NB4 (cell line): ENCODE data around the gene PIRT.

Source experiments
- TF ChIP-seq, protein P1 (sequence below): IDR thresholded peaks from one replicate; pipeline ENCODE4 v1.5.1; 2012; ENCODE audit warnings: low read depth, low read length
- TF ChIP-seq, protein P2 (sequence below): IDR thresholded peaks from 2 replicates; pipeline ENCODE4 v1.6.1; 2011; ENCODE audit warnings: low read depth, low read length

DNA sequence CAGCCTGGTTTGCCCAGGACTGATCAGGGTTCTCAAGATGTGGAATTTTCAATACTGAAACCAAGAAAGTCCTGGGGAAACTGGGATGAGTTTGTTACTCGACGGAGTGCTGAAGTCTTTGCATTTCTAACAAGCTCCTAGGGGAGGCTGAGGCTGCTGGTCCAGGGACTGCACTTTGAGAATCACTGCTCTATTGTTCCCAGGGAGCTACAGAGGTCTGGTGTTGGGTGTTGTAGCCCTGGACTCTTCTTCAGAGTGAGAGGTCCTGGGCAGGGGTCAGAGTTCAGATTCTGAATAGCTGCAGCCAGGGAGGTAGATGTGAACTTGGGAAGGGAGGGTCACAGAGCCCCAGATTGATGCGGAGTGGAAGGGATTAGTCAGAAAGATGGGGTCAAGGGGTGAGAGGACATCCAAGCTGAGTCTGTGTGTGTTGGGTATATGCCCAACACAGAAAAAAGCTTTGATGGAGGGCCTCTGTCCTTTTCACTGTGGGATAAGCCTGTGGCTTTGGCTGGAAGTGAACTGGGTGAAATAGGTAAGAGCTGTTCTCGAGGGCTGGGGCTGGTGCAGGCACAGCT, 48.1 kb downstream of the PIRT start:
- TF ChIP-seq, protein P1, sequence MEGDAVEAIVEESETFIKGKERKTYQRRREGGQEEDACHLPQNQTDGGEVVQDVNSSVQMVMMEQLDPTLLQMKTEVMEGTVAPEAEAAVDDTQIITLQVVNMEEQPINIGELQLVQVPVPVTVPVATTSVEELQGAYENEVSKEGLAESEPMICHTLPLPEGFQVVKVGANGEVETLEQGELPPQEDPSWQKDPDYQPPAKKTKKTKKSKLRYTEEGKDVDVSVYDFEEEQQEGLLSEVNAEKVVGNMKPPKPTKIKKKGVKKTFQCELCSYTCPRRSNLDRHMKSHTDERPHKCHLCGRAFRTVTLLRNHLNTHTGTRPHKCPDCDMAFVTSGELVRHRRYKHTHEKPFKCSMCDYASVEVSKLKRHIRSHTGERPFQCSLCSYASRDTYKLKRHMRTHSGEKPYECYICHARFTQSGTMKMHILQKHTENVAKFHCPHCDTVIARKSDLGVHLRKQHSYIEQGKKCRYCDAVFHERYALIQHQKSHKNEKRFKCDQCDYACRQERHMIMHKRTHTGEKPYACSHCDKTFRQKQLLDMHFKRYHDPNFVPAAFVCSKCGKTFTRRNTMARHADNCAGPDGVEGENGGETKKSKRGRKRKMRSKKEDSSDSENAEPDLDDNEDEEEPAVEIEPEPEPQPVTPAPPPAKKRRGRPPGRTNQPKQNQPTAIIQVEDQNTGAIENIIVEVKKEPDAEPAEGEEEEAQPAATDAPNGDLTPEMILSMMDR: no peak
- TF ChIP-seq, protein P2, sequence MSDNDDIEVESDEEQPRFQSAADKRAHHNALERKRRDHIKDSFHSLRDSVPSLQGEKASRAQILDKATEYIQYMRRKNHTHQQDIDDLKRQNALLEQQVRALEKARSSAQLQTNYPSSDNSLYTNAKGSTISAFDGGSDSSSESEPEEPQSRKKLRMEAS: no peak
